Measurements from ENCODE around the gene GCH1. TPM values are rescaled to one million over a fixed set of nuclear protein-coding genes. Genes with fewer than 3 reads are reported as not detected.

The GCH1 gene
- total RNA-seq, 1 donor from 2014 or later, result 3.6 TPM

- Mint-ChIP-seq H3K9me3 (ENCODE audit: unreplicated experiment) (peaks cover 4% of the 10 kb centered on the region), H3K36me3 (ENCODE audit: low read depth, unreplicated experiment) (no peaks in the 10 kb centered on the region), H3K4me1 (ENCODE audit: low read depth, unreplicated experiment) (no peaks in the 10 kb centered on the region), H3K27me3 (ENCODE audit: low read depth, unreplicated experiment) (no peaks in the 10 kb centered on the region), H3K4me3 (ENCODE audit: unreplicated experiment) (no peak overlapping the region), H3K27ac (ENCODE audit: unreplicated experiment) (no peak overlapping the region)
- Histone ChIP-seq H3K27ac (ENCODE audit: low read depth, low read length) (no peak overlapping the region), H3K4me1 (ENCODE audit: insufficient read depth, low read length) (no peaks in the 10 kb centered on the region), H3K36me3 (ENCODE audit: insufficient read depth, low read length) (no peaks in the 10 kb centered on the region), H3K79me2 (ENCODE audit: insufficient read depth, low read length) (no peaks in the 10 kb centered on the region), H3K4me2 (ENCODE audit: low read length) (no peak overlapping the region), H2AFZ (ENCODE audit: low read depth, low read length) (no peak overlapping the region), H3K27me3 (ENCODE audit: insufficient read depth, low read length) (no peaks in the 10 kb centered on the region), H3K9me3 (ENCODE audit: insufficient read depth, low read depth, low read length) (no peaks in the 10 kb centered on the region), H3K4me3 (ENCODE audit: insufficient read depth, low read depth, low read length) (no peak overlapping the region), H3K9ac (ENCODE audit: low read length) (no peak overlapping the region), H4K20me1 (ENCODE audit: insufficient read depth, low read length) (no peaks in the 10 kb centered on the region)
- no peak for FAIRE-seq
- peak; percentile 33 for DNase-seq (ENCODE audit: low read depth)
- no peak for TF ChIP-seq CTCF (IDR thresholded peaks at IDR 0.05; ENCODE audit: insufficient read depth, low read depth, low read length)
- TF ChIP-seq EZH2 (IDR thresholded peaks at IDR 0.05; ENCODE audit: insufficient read depth, low read length), result no peak
Measured at GRCh38 chr14:54839701-54840119, 62.9 kb downstream of the GCH1 start.

- Mint-ChIP-seq H3K27me3 (ENCODE audit: low read depth, unreplicated experiment) (no peaks in the 10 kb centered on the region), H3K9me3 (ENCODE audit: unreplicated experiment) (peaks cover 4% of the 10 kb centered on the region), H3K4me3 (ENCODE audit: unreplicated experiment) (no peak overlapping the region), H3K27ac (ENCODE audit: unreplicated experiment) (no peak overlapping the region), H3K36me3 (ENCODE audit: low read depth, unreplicated experiment) (no peaks in the 10 kb centered on the region), H3K4me1 (ENCODE audit: low read depth, unreplicated experiment) (no peaks in the 10 kb centered on the region)
- Histone ChIP-seq H3K4me1 (ENCODE audit: insufficient read depth, low read length) (no peaks in the 10 kb centered on the region), H3K9ac (ENCODE audit: low read length) (no peak overlapping the region), H3K36me3 (ENCODE audit: insufficient read depth, low read length) (no peaks in the 10 kb centered on the region), H3K4me3 (ENCODE audit: insufficient read depth, low read depth, low read length) (no peak overlapping the region), H3K27ac (ENCODE audit: low read depth, low read length) (no peak overlapping the region), H4K20me1 (ENCODE audit: insufficient read depth, low read length) (no peaks in the 10 kb centered on the region), H3K27me3 (ENCODE audit: insufficient read depth, low read length) (no peaks in the 10 kb centered on the region), H2AFZ (ENCODE audit: low read depth, low read length) (no peak overlapping the region), H3K4me2 (ENCODE audit: low read length) (no peak overlapping the region), H3K79me2 (ENCODE audit: insufficient read depth, low read length) (no peaks in the 10 kb centered on the region), H3K9me3 (ENCODE audit: insufficient read depth, low read depth, low read length) (no peaks in the 10 kb centered on the region)
- DNase-seq (ENCODE audit: low read depth), result no peak
- TF ChIP-seq CTCF (IDR thresholded peaks at IDR 0.05; ENCODE audit: insufficient read depth, low read depth, low read length) (no peak), EZH2 (IDR thresholded peaks at IDR 0.05; ENCODE audit: insufficient read depth, low read length) (no peak)
- no peak for FAIRE-seq
Measured at GRCh38 chr14:54838931-54839512, 63.6 kb downstream of the GCH1 start.

- peaks cover 6% of the 10 kb centered on the region for H3K9me3 Mint-ChIP-seq (ENCODE audit: unreplicated experiment)
- Histone ChIP-seq H3K27ac (ENCODE audit: low read depth, low read length) (no peak overlapping the region), H2AFZ (ENCODE audit: low read depth, low read length) (no peak overlapping the region), H3K4me1 (ENCODE audit: insufficient read depth, low read length) (no peaks in the 10 kb centered on the region), H4K20me1 (ENCODE audit: insufficient read depth, low read length) (no peaks in the 10 kb centered on the region), H3K36me3 (ENCODE audit: insufficient read depth, low read length) (no peaks in the 10 kb centered on the region), H3K9me3 (ENCODE audit: insufficient read depth, low read depth, low read length) (no peaks in the 10 kb centered on the region), H3K4me3 (ENCODE audit: insufficient read depth, low read depth, low read length) (no peak overlapping the region), H3K4me2 (ENCODE audit: low read length) (no peak overlapping the region), H3K9ac (ENCODE audit: low read length) (no peak overlapping the region), H3K27me3 (ENCODE audit: insufficient read depth, low read length) (no peaks in the 10 kb centered on the region), H3K79me2 (ENCODE audit: insufficient read depth, low read length) (no peaks in the 10 kb centered on the region)
- H3K4me1 Mint-ChIP-seq (ENCODE audit: low read depth, unreplicated experiment), result no peaks in the 10 kb centered on the region
- H3K36me3 Mint-ChIP-seq (ENCODE audit: low read depth, unreplicated experiment), result no peaks in the 10 kb centered on the region
- TF ChIP-seq CTCF (IDR thresholded peaks at IDR 0.05; ENCODE audit: insufficient read depth, low read depth, low read length) (no peak), EZH2 (IDR thresholded peaks at IDR 0.05; ENCODE audit: insufficient read depth, low read length) (no peak)
- no peak overlapping the region for H3K4me3 Mint-ChIP-seq (ENCODE audit: unreplicated experiment)
- FAIRE-seq (no peak), DNase-seq (ENCODE audit: low read depth) (no peak)
- H3K27ac Mint-ChIP-seq (ENCODE audit: unreplicated experiment), result no peak overlapping the region
- peaks cover 2% of the 10 kb centered on the region for H3K27me3 Mint-ChIP-seq (ENCODE audit: low read depth, unreplicated experiment)
Measured at GRCh38 chr14:54837508-54838149, 65.0 kb downstream of the GCH1 start.
